Suppressor macrophage treated with lipopolysaccharide for 4 hours (primary cell): Measurements from ENCODE around the gene PTPRN2.

Experiments
- DNase-seq: peaks from one replicate; pipeline ENCODE4 v3.0.0-alpha.2; 2020

The PTPRN2 gene

DNA sequence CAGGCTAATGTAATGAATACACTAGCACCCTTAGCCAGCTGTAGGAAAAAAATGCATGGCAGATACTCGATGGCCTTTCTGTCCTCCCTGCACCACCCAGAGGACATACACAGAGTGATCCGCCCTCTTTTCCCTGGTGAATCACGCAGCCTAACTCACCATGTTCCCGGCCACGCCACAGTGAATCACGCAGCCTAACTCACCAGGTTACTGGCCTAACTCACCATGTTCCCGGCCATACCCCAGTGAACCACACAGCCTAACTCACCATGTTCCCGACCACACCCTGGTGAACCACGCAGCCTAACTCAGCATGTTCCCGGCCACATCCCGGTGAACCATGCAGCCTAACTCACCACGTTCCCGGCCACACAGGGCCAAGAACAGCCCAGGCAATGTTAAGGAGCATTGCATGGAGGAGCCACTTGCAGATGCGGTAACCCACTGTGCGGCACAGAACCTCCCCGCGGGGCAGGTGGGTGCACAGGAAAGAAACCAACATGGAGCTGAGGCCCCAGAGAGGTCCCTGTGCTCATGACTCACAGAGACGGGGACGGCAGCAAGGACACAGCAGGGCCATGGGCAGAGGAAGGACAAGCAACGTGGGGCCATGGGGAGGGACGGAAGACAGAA is 742.3 kb downstream of the PTPRN2 start:
- DNase-seq: peak; percentile 19

DNA sequence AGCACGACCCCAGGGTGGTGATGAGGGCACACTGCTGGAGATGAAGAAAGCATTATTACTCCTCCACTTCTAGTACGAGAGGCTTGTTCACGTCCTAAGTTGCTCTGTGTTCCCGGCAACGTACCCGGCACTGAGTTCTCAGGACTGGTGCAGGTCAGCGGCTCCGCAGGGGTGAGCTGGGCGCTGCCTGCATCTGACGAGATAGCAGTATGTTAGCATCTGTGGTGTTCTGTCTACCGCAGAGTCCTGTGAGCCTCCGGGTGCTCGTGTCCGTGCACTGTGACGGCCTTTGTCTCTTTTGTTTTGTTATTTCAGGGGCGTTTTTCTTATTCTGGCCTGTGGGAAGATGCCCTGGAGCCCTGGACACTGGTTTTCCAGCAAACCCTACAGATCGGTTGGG is 743.0 kb downstream of the PTPRN2 start:
- DNase-seq: no peak

DNA sequence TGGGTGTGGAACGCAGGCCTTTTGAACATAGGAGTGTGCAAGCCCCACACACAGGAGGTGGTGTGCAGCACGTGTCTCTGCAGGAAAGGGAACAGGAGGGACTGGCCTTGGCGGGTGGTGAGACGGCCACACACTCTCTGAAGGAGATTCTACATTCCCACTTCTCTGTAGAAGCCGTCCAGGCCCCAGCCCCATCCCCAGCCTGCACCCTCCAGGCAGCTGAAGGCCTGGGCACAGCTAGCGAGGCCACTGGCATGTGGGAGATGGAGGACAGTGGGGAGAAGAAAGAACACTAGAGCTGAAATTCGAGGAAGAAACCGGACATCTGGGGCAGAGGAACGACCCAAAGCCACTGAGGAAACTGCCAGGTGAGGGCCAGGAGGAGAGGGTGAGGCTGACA is 743.5 kb downstream of the PTPRN2 start:
- no peak for DNase-seq

DNA sequence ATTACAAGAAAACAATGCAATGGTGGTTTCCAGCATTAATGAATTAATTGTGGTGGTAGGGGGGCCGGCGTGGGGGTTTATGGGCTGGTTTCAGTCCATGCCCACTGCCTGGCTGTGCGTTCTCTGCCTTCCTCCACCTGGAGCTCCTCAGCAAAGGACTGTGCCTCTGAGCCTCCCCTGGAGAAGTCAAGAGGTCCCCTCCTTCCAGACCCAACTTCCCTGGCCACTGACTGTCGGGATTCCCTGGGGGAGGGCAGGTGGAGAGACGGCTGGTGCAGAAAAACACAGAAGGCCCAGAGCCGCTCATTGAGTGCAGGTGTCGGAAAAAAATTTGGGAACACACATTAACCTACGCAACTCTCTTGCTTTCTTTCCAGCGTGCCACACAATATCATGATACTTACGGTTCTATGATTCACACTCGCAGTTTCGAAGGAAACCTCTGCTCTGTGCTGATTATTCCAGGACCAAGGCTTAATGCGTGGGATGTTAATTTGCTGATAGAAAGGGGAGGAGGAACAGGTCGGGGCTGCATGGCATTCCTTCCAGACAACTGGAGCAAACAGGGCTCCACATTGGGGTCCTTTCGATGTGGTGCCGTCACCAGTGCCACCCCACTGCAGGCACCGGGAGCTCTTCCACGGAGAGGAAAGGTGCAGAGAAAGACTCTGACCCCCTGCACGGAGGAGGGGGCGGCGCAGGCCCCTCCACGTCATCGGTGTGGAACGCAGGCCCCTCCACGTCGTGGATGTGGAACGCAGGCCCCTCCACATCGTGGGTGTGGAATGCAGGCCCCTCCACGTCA is 744.1 kb downstream of the PTPRN2 start:
- no peak for DNase-seq

DNA sequence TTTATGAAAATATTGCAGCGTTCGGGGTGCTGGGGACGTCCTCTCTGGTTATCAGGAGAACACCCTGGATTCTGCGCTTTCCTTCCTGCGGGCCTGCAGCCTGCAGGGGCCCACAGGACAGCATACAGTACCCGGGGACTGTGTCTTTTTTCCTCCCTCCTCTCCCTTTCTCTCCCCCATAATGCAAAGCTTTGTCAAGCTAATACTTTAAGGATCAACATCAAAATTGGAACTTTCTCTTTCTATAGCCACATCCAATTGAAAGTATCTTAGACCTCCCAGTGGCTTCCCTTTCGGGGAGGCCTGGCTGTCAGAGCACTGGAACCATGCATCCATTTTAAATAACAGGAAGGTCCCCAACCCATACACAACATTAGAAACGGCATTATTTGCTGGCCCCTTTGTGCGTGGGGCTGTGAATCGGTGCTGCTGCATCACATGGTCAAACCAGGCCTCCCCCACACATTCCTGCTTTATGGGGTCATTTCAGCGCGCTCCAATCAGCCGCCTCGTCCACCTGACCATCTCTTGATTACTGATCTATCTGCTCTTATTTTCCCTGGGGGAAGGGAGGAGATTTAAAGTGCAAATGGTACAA is 745.8 kb downstream of the PTPRN2 start:
- DNase-seq: no peak

DNA sequence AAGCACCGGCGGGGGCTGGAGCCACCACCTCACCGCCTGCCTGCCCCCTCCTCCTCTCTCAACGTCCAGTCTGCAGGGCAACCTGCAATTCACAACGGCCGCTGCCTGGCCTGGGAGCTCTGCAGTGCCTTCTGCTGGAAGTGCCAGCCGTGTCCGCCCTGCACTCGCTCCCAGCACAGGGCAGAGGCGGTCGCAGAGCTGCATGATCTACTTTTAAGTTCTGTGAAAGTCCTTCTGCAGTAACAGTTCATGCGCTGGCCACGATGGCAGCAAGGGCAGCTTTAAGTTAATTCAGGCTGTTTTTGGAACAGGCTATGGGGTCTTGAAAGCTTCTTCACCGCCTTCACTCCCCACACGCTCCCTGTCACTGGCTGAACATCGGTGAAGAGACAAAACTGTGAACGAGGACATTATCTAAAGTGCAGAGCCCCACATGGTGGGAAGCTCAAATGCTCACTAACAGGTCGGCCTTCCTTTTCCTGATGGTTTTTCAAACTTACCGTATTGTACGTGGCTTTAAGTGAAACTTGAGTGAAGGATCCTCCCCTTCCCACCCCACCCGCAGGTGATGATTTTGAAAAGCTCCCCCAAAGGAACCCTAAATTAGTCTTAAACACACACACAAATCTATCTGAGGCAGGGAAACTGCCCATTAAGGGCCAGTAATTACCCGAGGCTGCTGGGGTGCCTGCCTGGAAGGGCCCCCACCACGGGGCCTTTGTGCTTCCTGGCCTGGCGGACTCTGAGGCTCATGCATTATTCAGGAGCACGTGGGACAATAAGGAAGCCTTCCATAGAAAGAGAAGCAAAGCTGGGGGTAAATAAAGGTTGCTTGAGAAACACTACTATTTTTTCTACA is 746.5 kb downstream of the PTPRN2 start:
- no peak for DNase-seq

DNA sequence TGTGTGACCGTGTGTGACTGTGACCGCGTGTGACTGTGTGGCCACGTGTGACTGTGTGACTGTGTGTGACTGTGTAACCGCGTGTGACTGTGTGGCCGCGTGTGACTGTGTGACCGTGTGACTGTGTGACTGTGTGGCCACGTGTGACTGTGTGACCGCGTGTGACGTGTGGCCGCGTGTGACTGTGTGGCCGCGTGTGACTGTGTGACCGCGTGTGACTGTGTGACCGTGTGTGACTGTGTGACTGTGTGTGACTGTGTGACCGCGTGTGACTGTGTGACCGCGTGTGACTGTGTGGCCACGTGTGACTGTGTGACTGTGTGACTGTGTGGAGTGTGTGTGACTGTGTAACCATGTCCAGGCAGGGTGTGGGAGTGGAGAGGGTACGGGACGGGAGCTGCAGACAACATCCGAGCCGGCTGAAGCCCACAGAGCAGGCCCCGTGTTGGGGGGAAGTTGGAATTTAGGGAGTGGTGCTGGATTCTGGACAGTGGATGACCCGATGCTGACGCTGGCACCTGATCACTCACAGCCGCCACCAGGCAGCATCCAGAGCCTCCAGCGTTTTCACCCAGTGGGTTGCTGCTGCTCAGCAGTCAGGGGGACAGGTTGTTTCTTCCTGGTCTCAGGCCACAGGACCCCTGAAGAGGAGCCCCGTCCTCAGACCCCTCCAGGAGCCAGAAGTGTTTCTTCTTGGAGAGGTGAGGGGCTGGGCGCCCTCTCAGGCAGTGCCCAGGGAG is 747.3 kb downstream of the PTPRN2 start:
- DNase-seq: no peak

DNA sequence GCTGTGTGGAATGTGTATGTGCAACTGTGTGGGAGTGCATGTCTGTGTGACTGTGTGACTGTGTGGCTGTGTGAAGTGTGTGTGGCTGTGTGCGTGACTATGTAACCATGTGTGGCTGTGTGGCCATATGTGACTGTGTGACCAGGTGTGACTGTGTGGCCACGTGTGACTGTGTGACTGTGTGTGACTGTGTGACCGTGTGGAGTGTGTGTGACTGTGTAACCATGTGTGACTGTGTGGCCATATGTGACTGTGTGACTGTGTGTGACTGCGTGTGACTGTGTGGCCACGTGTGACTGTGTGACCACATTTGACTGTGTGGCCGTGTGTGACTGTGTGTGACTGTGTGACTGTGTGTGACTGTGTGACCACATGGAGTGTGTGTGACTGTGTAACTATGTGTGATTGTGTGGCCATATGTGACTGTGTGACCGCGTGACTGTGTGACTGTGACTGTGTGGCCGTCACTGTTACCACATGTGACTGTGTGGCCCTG is 747.9 kb downstream of the PTPRN2 start:
- no peak for DNase-seq

DNA sequence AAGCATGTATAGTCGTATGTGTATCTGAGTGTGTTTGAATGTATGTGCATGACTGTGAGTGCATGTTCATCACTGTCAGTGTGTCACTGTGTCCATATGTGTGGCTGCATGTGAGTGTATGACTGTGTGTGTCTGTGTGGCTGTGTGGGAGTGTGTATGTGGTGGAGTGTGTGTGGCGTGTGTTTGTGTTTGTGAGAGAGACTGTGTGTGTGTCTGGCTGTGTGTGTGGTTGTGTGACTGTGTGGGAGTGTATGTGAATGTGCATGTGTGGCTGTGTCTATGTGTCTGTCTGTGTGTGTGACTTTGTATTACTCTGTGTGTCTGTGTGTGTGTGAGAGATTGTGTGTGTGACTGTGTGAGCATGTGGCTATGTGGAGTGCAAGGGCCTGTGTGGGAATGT is 748.4 kb downstream of the PTPRN2 start:
- no peak for DNase-seq

DNA sequence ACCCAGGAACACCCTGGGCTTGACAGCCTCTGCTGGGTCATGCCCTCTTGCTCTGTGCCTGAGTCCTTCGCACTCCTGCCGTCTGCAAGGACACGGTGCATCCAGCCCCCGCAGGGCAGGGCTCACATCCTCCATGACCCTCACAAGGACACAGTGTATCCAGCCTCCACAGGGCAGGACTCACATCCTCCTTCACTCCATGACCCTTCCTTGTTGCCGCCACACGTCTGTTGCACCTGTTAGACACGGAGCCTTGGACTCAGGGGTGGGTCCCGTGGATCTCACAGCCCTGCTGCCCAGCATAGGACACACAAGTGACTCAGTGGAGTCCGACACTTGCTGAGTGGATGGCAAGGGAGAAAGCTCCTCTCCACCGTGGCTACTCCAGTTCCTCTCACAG is 750.1 kb downstream of the PTPRN2 start:
- DNase-seq: no peak

DNA sequence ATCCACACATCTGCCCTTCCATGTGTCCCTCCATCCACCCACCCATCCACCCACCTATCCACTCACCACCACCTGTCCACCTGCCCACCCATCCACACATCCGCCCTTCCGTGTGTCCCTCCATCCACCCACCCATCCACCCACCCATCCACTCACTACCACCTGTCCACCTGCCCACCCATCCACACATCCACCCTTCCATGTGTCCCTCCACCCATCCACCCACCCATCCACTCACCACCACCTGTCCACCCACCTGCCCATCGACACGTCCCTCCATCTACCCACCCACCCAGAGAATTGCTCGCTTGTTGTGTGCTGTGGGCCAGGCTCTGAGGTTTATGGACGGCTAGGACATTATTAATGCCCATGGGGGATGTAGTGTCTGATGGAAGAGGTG is 750.6 kb downstream of the PTPRN2 start:
- no peak for DNase-seq

DNA sequence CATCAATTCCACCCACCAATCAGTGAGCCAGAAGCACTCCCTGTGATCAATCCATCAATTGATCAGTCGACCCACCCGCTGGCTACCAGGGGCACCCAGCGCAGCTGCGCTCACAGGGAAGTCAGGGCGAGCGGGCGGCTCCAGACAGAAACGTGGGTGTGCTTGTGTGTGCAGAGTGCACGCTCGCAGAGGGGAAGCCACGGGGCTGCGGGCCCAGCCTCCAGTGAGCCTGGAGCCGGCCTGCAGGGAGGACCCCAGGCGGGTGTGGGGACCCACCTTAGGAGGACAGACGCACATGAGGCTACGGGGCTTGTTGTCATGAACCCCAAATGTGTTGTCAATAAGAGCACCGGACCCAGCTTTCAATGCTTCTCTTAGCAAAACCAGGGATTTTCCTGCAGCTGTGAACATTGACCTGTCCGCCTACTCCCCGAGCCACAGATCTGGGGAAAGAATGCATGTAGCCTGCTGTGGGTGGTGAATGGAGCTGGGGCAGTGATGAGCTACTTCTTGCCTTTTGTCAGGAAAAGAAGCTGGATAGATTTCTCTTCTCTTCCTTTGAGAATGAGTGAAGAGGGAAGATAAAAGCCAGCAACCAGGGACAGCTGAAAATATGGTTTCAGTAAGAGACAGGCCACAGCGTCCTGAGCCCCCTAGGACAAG is 753.0 kb downstream of the PTPRN2 start:
- DNase-seq: no peak

DNA sequence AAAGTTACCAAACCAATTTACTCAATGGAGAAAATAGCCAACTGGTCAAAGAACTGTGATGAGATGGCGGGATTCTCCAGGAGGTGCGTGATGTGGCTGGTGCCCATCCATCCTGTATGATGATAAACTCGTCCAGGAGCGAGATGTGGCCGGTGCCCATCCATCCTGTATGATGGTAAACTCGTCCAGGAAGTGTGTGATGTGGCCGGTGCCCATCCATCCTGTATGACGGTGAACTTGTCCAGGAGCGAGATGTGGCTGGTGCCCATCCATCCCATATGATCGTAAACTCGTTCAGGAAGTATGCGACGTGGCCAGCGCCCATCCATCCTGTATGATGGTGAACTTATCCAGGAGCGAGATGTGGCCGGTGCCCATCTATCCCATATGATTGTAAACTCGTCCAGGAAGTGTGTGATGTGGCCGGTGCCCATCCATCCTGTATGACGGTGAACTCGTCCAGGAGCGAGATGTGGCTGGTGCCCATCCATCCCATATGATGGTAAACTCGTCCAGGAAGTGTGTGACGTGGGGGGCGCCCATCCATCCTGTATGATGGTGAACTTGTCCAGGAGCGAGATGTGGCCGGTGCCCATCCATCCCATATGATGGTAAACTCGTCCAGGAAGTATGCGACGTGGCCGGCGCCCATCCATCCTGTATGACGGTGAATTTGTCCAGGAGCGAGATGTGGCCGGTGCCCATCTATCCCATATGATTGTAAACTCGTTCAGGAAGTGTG is 754.6 kb downstream of the PTPRN2 start:
- no peak for DNase-seq

DNA sequence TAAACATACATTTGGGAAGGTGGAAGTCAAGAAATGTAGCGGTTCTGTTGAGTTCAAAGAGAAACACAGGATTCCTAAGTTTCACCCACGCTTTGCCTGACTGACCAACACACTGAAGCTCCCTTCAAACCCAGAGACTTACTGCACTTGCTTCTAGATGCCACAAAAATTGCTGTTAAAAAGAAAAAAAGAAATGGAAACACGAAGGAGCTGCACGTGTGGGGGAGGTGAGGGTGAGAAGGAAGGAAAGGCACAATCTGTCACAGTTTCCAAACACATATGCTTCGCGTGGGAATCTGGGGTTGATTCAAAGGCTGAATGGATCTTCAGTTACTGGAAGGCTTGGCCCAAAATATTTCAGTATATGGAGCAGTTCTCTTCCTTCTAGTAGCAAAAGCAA is 755.2 kb downstream of the PTPRN2 start:
- DNase-seq: no peak

DNA sequence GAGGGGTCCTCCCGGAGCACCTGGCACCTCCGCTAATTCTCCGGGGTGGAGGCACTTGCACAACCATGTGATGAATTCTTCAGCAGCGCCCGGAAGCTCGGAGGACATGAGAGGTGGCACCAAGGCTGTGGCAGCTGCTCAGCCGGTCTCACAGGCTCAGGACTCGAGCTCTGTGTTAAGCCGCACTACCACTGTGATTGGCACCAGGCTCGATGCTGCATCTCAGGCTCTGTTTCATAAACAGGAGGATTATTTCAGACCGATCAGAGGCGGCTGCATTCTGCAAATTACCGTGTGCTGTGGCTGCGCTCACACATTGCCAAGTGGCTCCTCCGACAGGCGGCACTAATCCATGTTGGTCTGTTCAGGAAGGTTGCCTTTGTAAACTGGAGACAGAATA is 755.6 kb downstream of the PTPRN2 start:
- DNase-seq: no peak

DNA sequence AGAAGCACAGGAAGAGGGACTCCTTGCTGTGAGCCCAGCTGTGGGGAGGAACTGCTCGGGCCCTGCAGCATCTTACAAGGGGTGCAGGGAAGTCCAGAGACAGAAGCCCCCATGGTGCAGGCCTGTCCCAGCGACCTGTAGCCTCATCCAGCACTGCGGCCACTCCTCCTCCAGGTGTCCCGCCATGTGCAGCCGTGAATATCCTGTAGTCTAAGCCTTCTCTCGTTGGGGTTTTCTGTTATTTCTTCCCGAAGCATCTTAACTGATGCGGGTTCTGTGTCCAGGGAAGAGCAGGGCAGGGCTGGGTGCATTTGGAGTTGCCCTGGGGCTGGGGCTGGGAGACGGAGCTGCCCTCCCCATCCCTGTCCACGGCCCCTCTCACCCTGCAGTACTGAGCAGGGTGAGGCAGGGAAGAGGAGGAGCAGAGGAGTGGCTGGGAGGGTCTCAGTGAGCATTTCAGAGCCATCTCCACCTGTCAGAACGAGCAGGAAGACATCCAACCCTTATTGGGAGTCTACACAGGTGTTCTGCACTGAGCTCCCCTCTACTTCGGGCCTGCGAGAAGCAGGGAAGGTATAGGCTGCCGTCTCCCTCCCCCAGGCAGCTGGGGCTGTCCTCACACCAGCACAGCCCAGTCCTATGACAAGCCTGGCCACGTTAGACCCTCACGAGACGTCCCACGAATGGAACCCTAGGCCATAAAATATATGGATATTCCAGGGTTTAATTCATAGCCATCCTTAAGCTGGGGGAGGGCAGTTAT is 756.3 kb downstream of the PTPRN2 start:
- no peak for DNase-seq

DNA sequence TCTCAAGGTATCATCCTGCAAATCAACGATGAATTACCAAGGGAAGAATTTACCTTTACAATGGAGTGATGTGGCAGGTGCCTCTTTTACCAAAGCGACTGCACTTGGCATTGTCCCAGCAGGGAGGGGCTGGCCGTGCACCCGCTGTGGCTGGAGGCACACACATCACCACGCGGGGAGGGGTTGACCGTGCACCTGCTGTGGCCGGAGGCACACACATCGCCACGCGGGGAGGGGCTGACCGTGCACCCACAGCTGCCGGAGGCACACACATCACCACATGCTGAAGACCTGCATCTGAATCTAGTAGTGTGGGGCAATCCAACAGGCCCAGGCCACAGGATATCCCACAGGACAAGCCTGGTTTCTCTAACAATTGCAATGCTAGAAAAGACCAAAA is 757.3 kb downstream of the PTPRN2 start:
- no peak for DNase-seq

DNA sequence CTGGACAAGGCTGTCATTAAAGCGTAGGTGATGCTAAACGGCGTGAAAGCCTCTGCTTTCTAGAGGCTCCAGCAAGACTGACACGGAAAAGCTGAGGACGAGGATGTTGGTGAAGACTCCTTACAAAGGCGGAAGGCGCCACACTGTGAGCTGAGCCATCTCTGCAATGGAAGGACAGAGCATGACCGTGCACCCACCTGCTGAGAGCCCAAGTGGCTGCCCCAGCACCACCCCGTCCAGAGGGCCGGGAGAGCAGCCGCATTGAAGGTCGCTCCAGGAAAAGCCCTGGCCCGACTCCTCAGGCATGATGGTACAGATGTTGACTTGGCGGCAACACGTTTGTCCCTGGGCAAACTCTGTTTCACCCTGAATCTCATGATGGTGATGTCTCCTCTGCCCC is 758.1 kb downstream of the PTPRN2 start:
- no peak for DNase-seq

DNA sequence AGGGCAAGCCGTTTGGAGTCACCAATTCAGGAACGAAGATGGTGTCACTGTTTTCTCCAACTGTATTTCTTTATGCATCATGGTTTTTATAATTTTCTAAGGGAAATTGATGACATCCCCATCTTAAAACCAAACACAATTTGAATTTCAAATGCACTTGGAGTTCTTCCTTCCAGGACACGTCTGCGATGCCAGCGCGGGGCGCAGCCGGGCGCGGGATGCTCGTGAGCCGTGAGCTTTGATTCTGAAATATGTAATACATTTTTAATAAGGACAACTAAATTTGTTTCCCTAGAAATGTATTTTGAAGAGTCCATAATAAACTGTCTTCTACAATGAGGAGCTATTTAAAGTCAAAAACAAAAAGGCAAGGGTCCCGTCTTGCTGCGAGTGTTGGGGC is 758.7 kb downstream of the PTPRN2 start:
- no peak for DNase-seq

DNA sequence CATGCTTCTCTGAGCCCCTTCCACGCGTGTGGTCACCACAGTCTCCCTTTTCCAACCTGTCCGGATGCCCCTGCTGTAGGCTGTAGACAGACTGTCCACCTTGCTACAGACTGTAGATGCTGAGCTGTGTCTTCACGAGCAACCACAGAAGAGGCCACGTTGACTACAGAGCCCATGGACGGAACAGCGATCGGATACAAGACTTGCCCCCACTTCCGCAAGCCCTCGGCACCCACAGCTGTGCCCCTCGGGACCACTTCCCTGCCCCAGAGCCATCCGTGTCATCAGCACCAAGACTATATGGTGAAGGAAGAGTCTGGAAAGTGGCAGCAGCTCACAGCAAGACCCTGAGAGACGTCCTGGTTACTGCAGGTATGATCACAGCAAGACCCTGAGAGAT is 759.4 kb downstream of the PTPRN2 start:
- DNase-seq: no peak

DNA sequence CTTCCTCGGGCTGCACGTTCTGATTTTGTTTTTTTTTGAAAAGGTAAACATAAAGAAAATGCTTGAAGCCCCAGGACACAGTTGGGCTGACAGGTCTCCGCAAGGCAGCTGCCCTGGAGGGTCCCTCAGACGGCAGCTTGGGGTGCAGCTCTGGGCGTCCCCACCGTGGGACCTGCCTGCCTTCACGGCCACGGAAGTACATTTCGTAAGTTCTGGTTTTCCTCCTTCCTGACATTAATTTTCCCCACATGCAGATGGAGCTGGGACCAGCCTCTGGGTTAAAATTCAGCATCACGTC is 759.8 kb downstream of the PTPRN2 start:
- DNase-seq: no peak
